Esophagus (tissue), 2 donors: ENCODE measurements around the gene RANGRF. TPM values are rescaled to one million over a fixed set of nuclear protein-coding genes. Genes with fewer than 3 reads are reported as not detected.

Experiments used
- H3K27ac ChIP-seq, 2 donors: one replicate each; pipeline ENCODE4 v1.5.1; 2013; ENCODE audit warnings: low read depth in 2 of 2, mild to moderate bottlenecking in 2 of 2, inconsistent platforms in 1 of 2, low read length in 1 of 2, moderate library complexity in 1 of 2
- H3K27me3 ChIP-seq, 2 donors: one replicate each; pipeline ENCODE4 v1.6.1; 2013; ENCODE audit warnings: low read length in 2 of 2, control low read depth in 1 of 2, mild to moderate bottlenecking in 1 of 2; ENCODE audit not compliant: insufficient read depth in 2 of 2, control insufficient read depth in 1 of 2
- H3K36me3 ChIP-seq, 2 donors: one replicate each; pipeline ENCODE4 v1.6.1; 2013; ENCODE audit warnings: low read length in 1 of 2; ENCODE audit not compliant: control insufficient read depth in 2 of 2, insufficient read depth in 2 of 2
- H3K4me1 ChIP-seq, 2 donors: one replicate each; pipeline ENCODE4 v1.6.1; 2013; ENCODE audit warnings: low read length in 1 of 2; ENCODE audit not compliant: control insufficient read depth in 2 of 2, insufficient read depth in 2 of 2
- H3K4me3 ChIP-seq, 2 donors: one replicate each; pipeline ENCODE4 v1.5.1; 2013; ENCODE audit warnings: low read length in 2 of 2, mild to moderate bottlenecking in 2 of 2, low read depth in 1 of 2, moderate library complexity in 1 of 2
- H3K9me3 ChIP-seq, 2 donors: one replicate each; pipeline ENCODE4 v1.6.1; 2013; ENCODE audit warnings: mild to moderate bottlenecking in 2 of 2, low read depth in 1 of 2, low read length in 1 of 2, moderate library complexity in 1 of 2; ENCODE audit not compliant: control insufficient read depth in 2 of 2, insufficient read depth in 1 of 2
- WGBS, 2 donors: extraction: QIAGEN DNeasy Blood & Tissue Kit; methylation state at CpG; one replicate each; pipeline ENCODE4 v1.1.7; 2013; 5-methylcytosine and 5-hydroxymethylcytosine counted together
- polyA plus RNA-seq, 2 donors: library from polyadenylated mRNA; stranded (reverse); fragments of 200-250 nt; gene quantifications; one replicate each; pipeline ENCODE4 v1.2.3, GENCODE V29; 2013
- donor health status: healthy with polysubstance abuse.
- donor health status: Bipolar disorder and iron deficiency.

RANGRF gene
- polyA plus RNA-seq, 2 donors = 9.9 to 17.8 TPM

GRCh38 chr17:8312251-8312650 lies 23.8 kb downstream of the RANGRF start:
- Histone ChIP-seq H3K27me3 (peaks cover 0 to 10% of the 10 kb centered on the region in 2 donors), H3K9me3 (no peaks in the 10 kb centered on the region)
- WGBS, 2 donors = 68% methylated on average over 12 to 13 of the region's 13 CpGs

GRCh38 chr17:8312726-8313600 lies 24.5 kb downstream of the RANGRF start:
- Histone ChIP-seq H3K9me3 (no peaks in the 10 kb centered on the region), H3K27me3 (peaks cover 0 to 10% of the 10 kb centered on the region in 2 donors), H3K36me3 (no peaks in the 10 kb centered on the region), H3K27ac (no peak overlapping the region), H3K4me1 (peaks cover 2 to 9% of the 10 kb centered on the region in 2 donors), H3K4me3 (no peak overlapping the region)
- WGBS, 2 donors = 61 to 65% methylated on average over 15 to 16 of the region's 16 CpGs

More at GRCh38 chr17:8312251-8312650, 23.8 kb downstream of the RANGRF start:
- H3K27ac ChIP-seq = no peak overlapping the region
- H3K4me3 ChIP-seq = no peak overlapping the region
- no peaks in the 10 kb centered on the region for H3K36me3 ChIP-seq
- peaks cover 2 to 9% of the 10 kb centered on the region in 2 donors for H3K4me1 ChIP-seq

- H3K4me1 ChIP-seq = peaks cover 2 to 9% of the 10 kb centered on the region in 2 donors
- H3K27ac ChIP-seq = no peak overlapping the region
- no peaks in the 10 kb centered on the region for H3K36me3 ChIP-seq
- H3K4me3 ChIP-seq = peak overlapping the region in 1 of 2 donors; percentile 11
- no peaks in the 10 kb centered on the region for H3K9me3 ChIP-seq
- WGBS, 2 donors = 23 to 26% methylated on average over 29 of the region's 29 CpGs
- peaks cover 0 to 10% of the 10 kb centered on the region in 2 donors for H3K27me3 ChIP-seq
Measured at GRCh38 chr17:8314797-8315763, 26.6 kb downstream of the RANGRF start.

- H3K9me3 ChIP-seq = no peaks in the 10 kb centered on the region
- no peak overlapping the region for H3K27ac ChIP-seq
- H3K36me3 ChIP-seq = no peaks in the 10 kb centered on the region
- WGBS, 2 donors = 35 to 37% methylated on average over 25 to 26 of the region's 26 CpGs
- H3K27me3 ChIP-seq = peaks cover 0 to 10% of the 10 kb centered on the region in 2 donors
- peaks cover 2 to 9% of the 10 kb centered on the region in 2 donors for H3K4me1 ChIP-seq
- H3K4me3 ChIP-seq = peak overlapping the region in 1 of 2 donors; percentile 11
Measured at GRCh38 chr17:8315764-8316217, 27.3 kb downstream of the RANGRF start.

- Histone ChIP-seq H3K9me3 (no peaks in the 10 kb centered on the region), H3K4me1 (peaks cover 2 to 9% of the 10 kb centered on the region in 2 donors), H3K4me3 (no peak overlapping the region), H3K27me3 (peaks cover 0 to 10% of the 10 kb centered on the region in 2 donors), H3K27ac (no peak overlapping the region), H3K36me3 (no peaks in the 10 kb centered on the region)
- WGBS, 2 donors = 77 to 82% methylated on average over 24 of the region's 24 CpGs
Measured at GRCh38 chr17:8318010-8318935, 29.8 kb downstream of the RANGRF start.

- Histone ChIP-seq H3K9me3 (no peaks in the 10 kb centered on the region), H3K27ac (no peak overlapping the region), H3K4me3 (no peak overlapping the region), H3K4me1 (peaks cover under 1 to 8% of the 10 kb centered on the region in 2 donors), H3K36me3 (no peaks in the 10 kb centered on the region), H3K27me3 (peaks cover 0 to 5% of the 10 kb centered on the region in 2 donors)
- 83 to 96% methylated on average over 4 of the region's 4 CpGs for WGBS, 2 donors
Measured at GRCh38 chr17:8320262-8320661, 31.8 kb downstream of the RANGRF start.

GRCh38 chr17:8320990-8321389 lies 32.5 kb downstream of the RANGRF start:
- H3K9me3 ChIP-seq = no peaks in the 10 kb centered on the region
- H3K4me1 ChIP-seq = peaks cover 0 to 3% of the 10 kb centered on the region in 2 donors
- H3K27me3 ChIP-seq = no peaks in the 10 kb centered on the region
- H3K4me3 ChIP-seq = no peak overlapping the region
- no peak overlapping the region for H3K27ac ChIP-seq
- WGBS, 2 donors = 77 to 79% methylated on average over 6 of the region's 6 CpGs
- H3K36me3 ChIP-seq = no peaks in the 10 kb centered on the region

- no peaks in the 10 kb centered on the region for H3K27me3 ChIP-seq
- no peaks in the 10 kb centered on the region for H3K9me3 ChIP-seq
- 80 to 83% methylated on average over 8 of the region's 8 CpGs for WGBS, 2 donors
- H3K27ac ChIP-seq = no peak overlapping the region
- peaks cover 0 to 8% of the 10 kb centered on the region in 2 donors for H3K4me1 ChIP-seq
- no peak overlapping the region for H3K4me3 ChIP-seq
- H3K36me3 ChIP-seq = no peaks in the 10 kb centered on the region
Measured at GRCh38 chr17:8322061-8322460, 33.6 kb downstream of the RANGRF start.
